ENCODE measurements around the gene PASK. TPM values are rescaled to one million over a fixed set of nuclear protein-coding genes. Genes with fewer than 3 reads are reported as not detected.

PASK gene
- polyA plus RNA-seq, 1 donor from 2014 or later, result 26.0 TPM

GRCh38 chr2:241066893-241067341 is 82.4 kb downstream of the PASK start:
- no peak overlapping the region for H3K9ac ChIP-seq (ENCODE audit: low read length)
- no peak overlapping the region for H2AFZ ChIP-seq (ENCODE audit: low read depth, low read length)
- H3F3A ChIP-seq (ENCODE audit: insufficient read depth, low read length, poor library complexity, severe bottlenecking), result no peaks in the 10 kb centered on the region
- no peaks in the 10 kb centered on the region for H3K36me3 ChIP-seq (ENCODE audit: insufficient read depth, low read length)
- no peaks in the 10 kb centered on the region for H3K79me2 ChIP-seq (replicated peaks; ENCODE audit: insufficient read depth, low read length)
- H3K27me3 ChIP-seq (ENCODE audit: insufficient read depth, low read depth, low read length), result no peaks in the 10 kb centered on the region
- TF ChIP-seq TAF1 (IDR thresholded peaks at IDR 0.05; ENCODE audit: low read depth) (no peak), POLR2AphosphoS5 (IDR thresholded peaks at IDR 0.05) (no peak), REST (IDR thresholded peaks at IDR 0.05; ENCODE audit: borderline replicate concordance) (no peak), CTCF (IDR thresholded peaks at IDR 0.05; ENCODE audit: poor library complexity, severe bottlenecking) (no peak), MXI1 (conservative IDR thresholded peaks at IDR 0.05; ENCODE audit: poor library complexity, severe bottlenecking) (no peak), SMC3 (conservative IDR thresholded peaks at IDR 0.05; ENCODE audit: poor library complexity) (no peak), EZH2 (IDR thresholded peaks at IDR 0.05; ENCODE audit: borderline replicate concordance, insufficient read depth, low read length, poor library complexity, severe bottlenecking) (no peak), RAD21 (conservative IDR thresholded peaks at IDR 0.05) (no peak), EP300 (conservative IDR thresholded peaks at IDR 0.05; ENCODE audit: poor library complexity, severe bottlenecking) (no peak)
- no peak overlapping the region for H3K4me2 ChIP-seq (ENCODE audit: low read length)
- no peaks in the 10 kb centered on the region for H4K20me1 ChIP-seq (ENCODE audit: insufficient read depth)
- no peak overlapping the region for H3K27ac ChIP-seq (ENCODE audit: low read length)
- no peaks in the 10 kb centered on the region for H3K9me2 ChIP-seq (ENCODE audit: insufficient read depth, low read length)
- no peaks in the 10 kb centered on the region for H3K9me3 ChIP-seq (ENCODE audit: low read length)
- no peak overlapping the region for H3K4me3 ChIP-seq (ENCODE audit: low read length)

- Histone ChIP-seq H3K4me2 (ENCODE audit: low read length) (no peak overlapping the region), H4K20me1 (ENCODE audit: insufficient read depth) (no peaks in the 10 kb centered on the region), H3K27ac (ENCODE audit: low read length) (no peak overlapping the region), H3K79me2 (replicated peaks; ENCODE audit: insufficient read depth, low read length) (no peaks in the 10 kb centered on the region), H3K27me3 (ENCODE audit: insufficient read depth, low read depth, low read length) (no peaks in the 10 kb centered on the region), H3K36me3 (ENCODE audit: insufficient read depth, low read length) (no peaks in the 10 kb centered on the region), H3K4me3 (ENCODE audit: low read length) (no peak overlapping the region), H3F3A (ENCODE audit: insufficient read depth, low read length, poor library complexity, severe bottlenecking) (no peaks in the 10 kb centered on the region), H3K9me3 (ENCODE audit: low read length) (no peaks in the 10 kb centered on the region), H3K9me2 (ENCODE audit: insufficient read depth, low read length) (no peaks in the 10 kb centered on the region), H2AFZ (ENCODE audit: low read depth, low read length) (no peak overlapping the region), H3K9ac (ENCODE audit: low read length) (no peak overlapping the region)
- no peak for TF ChIP-seq TAF1 (IDR thresholded peaks at IDR 0.05; ENCODE audit: low read depth)
- TF ChIP-seq CTCF (IDR thresholded peaks at IDR 0.05; ENCODE audit: poor library complexity, severe bottlenecking), result no peak
- TF ChIP-seq EZH2 (IDR thresholded peaks at IDR 0.05; ENCODE audit: borderline replicate concordance, insufficient read depth, low read length, poor library complexity, severe bottlenecking), result no peak
Observed at GRCh38 chr2:241066171-241066892, 82.9 kb downstream of the PASK start.
